GM10266 (cell line): ENCODE results near the gene DTHD1.
A peak's percentile ranks its signal among the peaks of the same experiment; 100 is the strongest.

ENCODE experiments used
- DNase-seq: peaks from one replicate; pipeline ENCODE4 v3.0.0; 2012; ENCODE audit errors: extremely low spot score
- TF ChIP-seq, protein P1 (sequence below): IDR thresholded peaks from 2 replicates; pipeline ENCODE4 v1.5.1; 2012; ENCODE audit warnings: mild to moderate bottlenecking, low read depth; ENCODE audit not compliant: control insufficient read depth, insufficient read depth; ENCODE audit errors: missing control alignments

DTHD1 gene

DNA sequence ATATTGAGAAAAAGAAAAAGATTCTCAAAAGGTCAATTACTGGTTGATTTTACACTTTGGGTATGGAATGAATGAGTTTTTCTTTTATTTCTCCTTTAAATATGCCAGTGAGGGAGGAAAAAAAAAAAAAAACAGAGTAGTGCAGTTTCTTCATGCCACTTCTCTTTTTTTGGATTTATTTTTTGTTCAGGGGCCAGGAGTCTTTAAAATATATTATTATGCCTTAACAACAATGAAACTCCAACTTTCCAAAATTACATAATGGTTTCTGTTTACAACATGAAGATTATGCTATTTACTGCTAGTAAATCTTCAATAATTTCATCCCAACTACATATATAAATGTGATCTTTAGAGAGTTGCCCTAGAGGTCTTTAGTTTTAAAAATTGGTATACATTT is 31.9 kb downstream of the DTHD1 start:
- no peak for DNase-seq
- TF ChIP-seq, protein P1, sequence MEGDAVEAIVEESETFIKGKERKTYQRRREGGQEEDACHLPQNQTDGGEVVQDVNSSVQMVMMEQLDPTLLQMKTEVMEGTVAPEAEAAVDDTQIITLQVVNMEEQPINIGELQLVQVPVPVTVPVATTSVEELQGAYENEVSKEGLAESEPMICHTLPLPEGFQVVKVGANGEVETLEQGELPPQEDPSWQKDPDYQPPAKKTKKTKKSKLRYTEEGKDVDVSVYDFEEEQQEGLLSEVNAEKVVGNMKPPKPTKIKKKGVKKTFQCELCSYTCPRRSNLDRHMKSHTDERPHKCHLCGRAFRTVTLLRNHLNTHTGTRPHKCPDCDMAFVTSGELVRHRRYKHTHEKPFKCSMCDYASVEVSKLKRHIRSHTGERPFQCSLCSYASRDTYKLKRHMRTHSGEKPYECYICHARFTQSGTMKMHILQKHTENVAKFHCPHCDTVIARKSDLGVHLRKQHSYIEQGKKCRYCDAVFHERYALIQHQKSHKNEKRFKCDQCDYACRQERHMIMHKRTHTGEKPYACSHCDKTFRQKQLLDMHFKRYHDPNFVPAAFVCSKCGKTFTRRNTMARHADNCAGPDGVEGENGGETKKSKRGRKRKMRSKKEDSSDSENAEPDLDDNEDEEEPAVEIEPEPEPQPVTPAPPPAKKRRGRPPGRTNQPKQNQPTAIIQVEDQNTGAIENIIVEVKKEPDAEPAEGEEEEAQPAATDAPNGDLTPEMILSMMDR, result no peak

DNA sequence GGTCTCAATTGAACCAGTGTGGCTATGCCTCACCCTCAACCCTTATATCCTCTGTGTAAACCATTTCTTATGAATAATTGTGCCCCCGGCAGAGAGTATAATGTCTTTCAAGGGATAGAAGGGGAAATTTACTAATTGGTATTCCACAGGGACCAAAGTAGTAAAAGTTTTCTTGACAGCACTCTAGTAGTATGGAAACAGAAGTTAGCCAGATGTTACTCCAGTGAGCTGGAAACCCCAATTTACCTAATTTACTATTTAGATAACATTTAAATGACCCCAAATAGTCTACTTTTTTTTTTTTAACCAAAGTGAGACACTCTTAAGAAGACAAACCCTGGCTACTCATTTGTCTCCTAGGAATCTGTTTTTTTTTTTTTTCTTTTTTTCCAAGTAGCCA is 32.3 kb downstream of the DTHD1 start:
- no peak for DNase-seq
- TF ChIP-seq, protein P1, result no peak

DNA sequence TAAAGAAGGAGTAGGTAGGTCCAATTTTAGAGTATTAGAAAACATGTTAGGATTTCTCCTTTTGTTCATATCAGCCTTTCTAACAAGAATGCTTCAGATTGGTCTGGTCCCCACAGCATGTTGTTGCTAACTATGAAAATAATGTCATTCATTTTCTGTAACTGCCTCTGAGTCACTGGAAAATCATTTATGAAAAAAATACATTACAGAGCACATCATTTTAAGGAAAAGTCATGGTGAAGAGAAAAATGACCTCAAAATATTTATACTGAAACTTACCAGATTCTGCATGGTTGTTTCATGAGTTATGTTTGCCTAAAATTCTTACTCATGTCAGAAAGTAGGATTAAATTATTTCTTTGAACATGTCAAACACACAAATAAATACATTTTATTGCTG is 35.2 kb downstream of the DTHD1 start:
- DNase-seq, result no peak
- TF ChIP-seq, protein P1, result no peak

DNA sequence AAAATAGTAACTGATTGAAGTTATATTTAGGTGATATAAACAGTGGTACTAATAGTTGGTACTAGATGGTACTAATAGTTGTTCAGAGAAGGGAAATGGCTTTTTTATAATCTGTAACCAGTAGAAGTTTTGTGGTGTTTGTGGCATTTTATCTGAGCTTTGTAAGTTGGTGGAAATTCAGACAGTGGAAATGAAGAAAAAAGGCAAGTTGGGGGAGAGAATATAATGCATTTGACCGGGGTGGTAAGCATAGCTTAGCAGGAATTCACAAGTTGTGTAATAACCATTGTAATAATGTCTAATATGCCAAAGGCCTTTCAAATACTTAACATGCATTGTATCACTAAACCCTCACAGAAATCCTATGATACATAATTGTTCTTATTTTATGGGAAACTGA is 36.3 kb downstream of the DTHD1 start:
- DNase-seq, result no peak
- TF ChIP-seq, protein P1, result no peak

DNA sequence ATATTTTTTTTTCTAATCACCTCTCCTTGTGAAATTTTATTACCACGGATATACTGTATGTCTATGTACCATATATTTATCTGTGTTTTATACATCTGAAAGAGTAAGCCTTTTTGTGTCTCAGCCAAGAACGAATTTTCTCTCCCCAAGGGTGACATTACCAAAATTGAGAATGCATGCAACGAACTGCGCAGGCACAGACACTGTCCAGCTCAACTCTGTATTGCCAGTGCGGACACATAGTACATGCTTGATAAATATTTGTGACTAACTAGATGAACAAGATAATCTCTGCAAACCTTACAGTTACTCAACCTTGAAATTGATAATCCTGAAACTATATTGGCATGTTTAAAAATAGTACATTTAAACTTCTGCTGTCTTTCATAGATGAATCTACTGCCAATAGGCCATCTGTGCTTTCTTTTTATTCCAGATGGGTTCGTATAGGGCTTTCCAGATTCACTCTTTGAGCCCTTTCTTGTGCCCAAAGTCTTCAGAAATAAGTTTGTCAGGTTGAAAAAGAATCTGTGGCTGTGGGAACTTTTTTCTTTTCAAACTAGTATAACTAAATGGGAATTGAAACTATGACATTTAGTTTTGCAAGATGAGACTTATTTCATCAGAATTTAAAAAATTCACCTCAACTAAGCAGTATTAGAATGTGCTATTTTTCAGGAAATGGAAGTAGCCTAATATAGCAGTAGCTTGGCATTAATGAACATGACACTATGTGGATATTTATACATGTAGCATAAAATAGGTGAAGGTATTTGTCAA is 38.9 kb downstream of the DTHD1 start:
- DNase-seq, result peak; percentile 12
- TF ChIP-seq, protein P1, result no peak

DNA sequence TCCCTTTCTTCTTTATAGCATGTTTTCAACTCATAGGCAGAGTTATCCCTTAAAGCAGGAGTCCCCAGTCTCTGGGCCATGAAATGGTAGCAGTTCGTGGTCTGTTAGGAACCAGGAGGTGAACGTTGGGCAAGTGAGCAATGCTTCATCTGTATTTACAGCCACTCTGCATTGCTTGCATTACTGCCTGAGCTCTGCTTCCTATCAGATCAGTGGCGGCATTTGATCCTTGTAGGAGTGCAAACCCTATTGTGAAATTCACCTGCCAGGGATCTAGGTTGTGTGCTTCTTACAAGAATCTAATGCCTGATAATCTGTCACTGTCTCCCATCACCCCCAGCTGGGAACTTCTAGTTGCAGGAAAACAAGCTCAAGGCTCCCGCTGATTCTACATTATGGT is 39.8 kb downstream of the DTHD1 start:
- TF ChIP-seq, protein P1, result no peak
- no peak for DNase-seq

DNA sequence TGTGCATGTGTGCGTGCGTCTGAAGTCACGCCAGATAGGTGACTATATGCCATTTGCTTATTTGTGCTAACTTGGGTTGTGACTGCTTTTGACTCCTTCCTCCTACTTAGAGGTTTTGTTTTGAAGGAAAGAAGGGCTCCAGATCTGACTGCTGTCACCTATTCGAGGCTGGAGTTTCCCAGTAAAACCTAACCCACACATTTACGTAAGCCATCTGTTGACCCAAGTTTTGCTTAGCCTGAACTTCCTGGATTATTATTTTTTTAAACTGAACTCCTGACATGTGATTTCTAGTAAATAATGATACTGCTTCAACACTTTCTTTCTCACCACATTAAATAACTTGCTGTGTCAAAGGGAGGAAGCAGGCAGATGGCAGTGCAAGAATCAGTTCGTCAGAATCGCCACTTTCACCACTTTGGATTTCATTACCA is 41.5 kb downstream of the DTHD1 start:
- TF ChIP-seq, protein P1, result no peak
- DNase-seq, result peak; percentile 11
